Peyer's patch (tissue), 4 donors: ENCODE results near the gene TMCC3. TPM values are rescaled to one million over a fixed set of nuclear protein-coding genes. Genes with fewer than 3 reads are reported as not detected.

Source experiments
- DNase-seq, 3 donors: peaks; one replicate each; pipeline ENCODE4 v3.0.0-alpha.2; 2017 to 2019
- H3K27ac ChIP-seq, 4 donors: fragments of 200-600 bp; sonication (generic); one replicate each; pipeline ENCODE4 v1.5.1; 2016 to 2019
- H3K27me3 ChIP-seq, 2 donors: fragments of 200-600 bp; sonication (generic); one replicate each; pipeline ENCODE4 v1.5.1; 2019
- H3K36me3 ChIP-seq, 3 donors: fragments of 200-600 bp; sonication (generic); one replicate each; pipeline ENCODE4 v1.5.1; 2016 to 2019
- H3K4me1 ChIP-seq, 4 donors: fragments of 200-600 bp; sonication (generic); one replicate each; pipeline ENCODE4 v1.5.1; 2016 to 2019
- H3K4me3 ChIP-seq, 4 donors: fragments of 200-600 bp; sonication (generic); 1 replicate in 3 of 4; 2 replicates in 1 of 4; pipeline ENCODE4 v1.5.1; 2016 to 2019; ENCODE audit warnings: mild to moderate bottlenecking in 1 of 4
- H3K9me3 ChIP-seq, 4 donors: fragments of 200-600 bp; sonication (generic); one replicate each; pipeline ENCODE4 v1.5.1; 2016 to 2019; ENCODE audit warnings: mild to moderate bottlenecking in 1 of 4
- POLR2A ChIP-seq, 2 donors: fragments of 450-650 bp; IDR thresholded peaks; one replicate each; pipeline ENCODE4 v1.5.1; 2017; ENCODE audit warnings: antibody characterized with exemption in 2 of 2, mild to moderate bottlenecking in 2 of 2, moderate library complexity in 2 of 2
- total RNA-seq, 4 donors: library from RNA; depleted of rRNA; stranded (reverse); fragments of >200 nt; gene quantifications; one replicate each; pipeline ENCODE4 v1.1.0, GENCODE V29; 2016
- TF ChIP-seq, protein P1 (sequence below), 6 experiments: fragments of 450-650 bp in 4 of 6; fragments of 200-600 bp in 2 of 6; sonication (generic) in 1 of 6; IDR thresholded peaks; one replicate each; pipeline ENCODE4 v1.5.1; 2017 to 2019; ENCODE audit warnings: antibody characterized with exemption in 6 of 6, mild to moderate bottlenecking in 3 of 6, moderate library complexity in 1 of 6

The TMCC3 gene
- total RNA-seq, 4 donors from 2014 or later = 15.7 to 50.3 (median 32.1) TPM

DNA sequence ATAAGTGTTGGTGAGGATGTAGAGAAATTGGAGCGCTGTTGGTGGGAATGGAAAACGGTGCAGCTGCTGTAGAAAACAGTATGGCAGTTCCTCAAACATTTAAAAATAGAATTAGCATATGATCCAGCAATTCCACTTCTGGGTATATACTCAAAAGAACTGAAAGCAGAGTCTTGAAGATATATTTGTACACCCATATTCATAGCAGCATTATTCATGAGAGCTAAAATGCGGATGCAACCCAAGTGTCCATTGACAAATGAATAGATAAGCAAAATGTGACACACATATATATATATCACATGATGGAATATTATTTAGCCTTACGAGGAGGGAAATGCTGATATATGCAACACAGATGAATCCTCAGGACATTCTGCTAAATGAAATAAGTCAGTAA is 106.0 kb downstream of the TMCC3 start:
- TF ChIP-seq, protein P1, sequence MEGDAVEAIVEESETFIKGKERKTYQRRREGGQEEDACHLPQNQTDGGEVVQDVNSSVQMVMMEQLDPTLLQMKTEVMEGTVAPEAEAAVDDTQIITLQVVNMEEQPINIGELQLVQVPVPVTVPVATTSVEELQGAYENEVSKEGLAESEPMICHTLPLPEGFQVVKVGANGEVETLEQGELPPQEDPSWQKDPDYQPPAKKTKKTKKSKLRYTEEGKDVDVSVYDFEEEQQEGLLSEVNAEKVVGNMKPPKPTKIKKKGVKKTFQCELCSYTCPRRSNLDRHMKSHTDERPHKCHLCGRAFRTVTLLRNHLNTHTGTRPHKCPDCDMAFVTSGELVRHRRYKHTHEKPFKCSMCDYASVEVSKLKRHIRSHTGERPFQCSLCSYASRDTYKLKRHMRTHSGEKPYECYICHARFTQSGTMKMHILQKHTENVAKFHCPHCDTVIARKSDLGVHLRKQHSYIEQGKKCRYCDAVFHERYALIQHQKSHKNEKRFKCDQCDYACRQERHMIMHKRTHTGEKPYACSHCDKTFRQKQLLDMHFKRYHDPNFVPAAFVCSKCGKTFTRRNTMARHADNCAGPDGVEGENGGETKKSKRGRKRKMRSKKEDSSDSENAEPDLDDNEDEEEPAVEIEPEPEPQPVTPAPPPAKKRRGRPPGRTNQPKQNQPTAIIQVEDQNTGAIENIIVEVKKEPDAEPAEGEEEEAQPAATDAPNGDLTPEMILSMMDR (IDR thresholded peaks at IDR 0.05) = no peak
- no peak for TF ChIP-seq POLR2A (IDR thresholded peaks at IDR 0.05)
- DNase-seq = no peak
- no peaks in the 10 kb centered on the region for H3K4me1 ChIP-seq
- no peaks in the 10 kb centered on the region for H3K36me3 ChIP-seq
- no peaks in the 10 kb centered on the region for H3K27me3 ChIP-seq
- peaks cover 0 to 11% (median 0%) of the 10 kb centered on the region in 4 donors for H3K9me3 ChIP-seq
- no peak overlapping the region for H3K4me3 ChIP-seq
- H3K27ac ChIP-seq = no peak overlapping the region

DNA sequence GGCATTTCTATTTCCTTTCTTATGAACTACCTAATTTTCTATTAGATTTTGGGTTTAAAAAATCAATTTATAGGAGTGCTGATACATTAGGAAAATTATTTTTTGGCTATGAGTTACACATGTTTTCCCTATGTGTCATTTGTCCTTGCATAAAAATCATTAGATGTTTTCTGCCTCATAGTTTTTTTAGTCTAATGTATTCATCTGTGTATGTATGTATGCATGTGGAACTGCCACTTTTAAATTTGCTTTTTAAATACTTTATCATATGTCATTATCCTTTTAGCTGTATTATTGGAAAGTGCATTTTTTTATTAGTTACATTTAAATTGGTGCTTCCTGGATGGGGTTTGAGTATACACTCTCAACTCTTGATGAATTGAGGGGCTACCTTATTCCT is 112.0 kb downstream of the TMCC3 start:
- no peaks in the 10 kb centered on the region for H3K4me1 ChIP-seq
- DNase-seq = no peak
- no peak overlapping the region for H3K27ac ChIP-seq
- no peak for TF ChIP-seq POLR2A (IDR thresholded peaks at IDR 0.05)
- TF ChIP-seq, protein P1 (IDR thresholded peaks at IDR 0.05) = no peak
- H3K4me3 ChIP-seq = no peak overlapping the region
- no peaks in the 10 kb centered on the region for H3K27me3 ChIP-seq
- H3K9me3 ChIP-seq = no peaks in the 10 kb centered on the region
- no peaks in the 10 kb centered on the region for H3K36me3 ChIP-seq

DNA sequence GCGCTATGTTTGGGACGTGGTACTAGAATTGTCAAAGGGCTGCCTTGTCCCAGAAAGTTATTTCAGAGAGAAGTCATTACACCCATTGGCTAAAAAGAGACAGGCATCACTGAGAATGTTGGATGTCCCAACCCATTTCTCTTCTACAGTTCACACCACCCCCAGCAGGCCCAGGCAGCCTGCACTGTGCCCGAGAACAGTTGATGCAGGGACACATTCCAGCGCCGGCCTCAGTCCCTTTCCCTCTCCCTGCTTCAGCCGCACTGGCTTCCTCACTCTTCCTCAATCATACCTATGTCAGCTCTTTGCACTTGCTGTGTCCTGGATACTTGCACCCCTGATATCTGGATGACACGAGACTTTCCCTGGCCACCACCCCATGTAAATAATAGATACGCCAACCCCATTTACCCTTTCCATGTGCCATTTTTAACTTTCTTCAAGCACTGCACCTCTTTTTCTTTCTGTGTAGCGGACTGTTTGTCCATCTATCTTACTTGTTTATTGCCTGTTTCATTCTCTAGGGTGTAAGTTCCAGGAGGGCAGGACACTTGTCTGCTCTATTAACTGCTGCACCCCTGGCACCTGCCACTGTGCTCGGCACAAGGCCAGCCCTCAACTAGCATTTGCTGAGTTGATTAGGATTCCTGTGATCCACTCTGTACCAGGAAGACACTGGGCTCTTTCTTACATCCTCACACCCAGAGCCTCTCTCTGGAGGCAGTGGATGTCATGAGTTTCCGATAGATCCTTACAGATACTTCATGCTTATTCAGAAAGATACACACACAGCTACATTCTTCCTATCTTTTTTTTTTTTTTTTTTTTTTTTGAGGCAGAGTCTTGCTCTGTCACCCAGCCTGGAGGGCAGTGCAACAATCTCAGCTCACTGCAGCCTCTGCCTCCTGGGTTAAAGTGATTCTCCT is 114.1 kb downstream of the TMCC3 start:
- TF ChIP-seq, protein P1 (IDR thresholded peaks at IDR 0.05) = no peak
- TF ChIP-seq POLR2A (IDR thresholded peaks at IDR 0.05) = no peak
- Histone ChIP-seq H3K4me1 (no peaks in the 10 kb centered on the region), H3K36me3 (no peaks in the 10 kb centered on the region), H3K27ac (no peak overlapping the region), H3K4me3 (no peak overlapping the region), H3K27me3 (no peaks in the 10 kb centered on the region), H3K9me3 (no peaks in the 10 kb centered on the region)
- no peak for DNase-seq

DNA sequence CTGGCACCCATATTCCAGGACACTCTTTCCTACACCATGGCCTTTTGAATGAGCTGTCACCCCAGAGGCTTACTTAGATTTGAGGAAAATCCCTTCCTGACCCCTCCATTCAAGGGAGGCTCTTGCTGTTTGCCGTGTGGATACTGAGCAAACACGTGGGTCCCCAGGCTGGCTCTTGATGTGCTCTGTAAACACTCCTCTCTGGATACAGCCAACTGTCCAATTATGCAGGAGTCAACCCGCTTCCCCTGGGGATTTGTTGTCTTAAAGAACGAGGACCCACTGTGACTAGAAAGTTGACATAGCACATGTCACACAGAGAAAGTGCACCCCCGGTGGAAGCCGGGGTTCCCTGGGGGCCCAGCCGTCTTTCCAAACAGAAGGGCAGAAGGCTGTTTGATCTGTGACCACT is 114.8 kb downstream of the TMCC3 start:
- no peaks in the 10 kb centered on the region for H3K27me3 ChIP-seq
- H3K4me1 ChIP-seq = no peaks in the 10 kb centered on the region
- DNase-seq = no peak
- no peak overlapping the region for H3K4me3 ChIP-seq
- H3K36me3 ChIP-seq = no peaks in the 10 kb centered on the region
- no peak overlapping the region for H3K27ac ChIP-seq
- TF ChIP-seq, protein P1 (IDR thresholded peaks at IDR 0.05) = no peak
- TF ChIP-seq POLR2A (IDR thresholded peaks at IDR 0.05) = no peak
- H3K9me3 ChIP-seq = no peaks in the 10 kb centered on the region

DNA sequence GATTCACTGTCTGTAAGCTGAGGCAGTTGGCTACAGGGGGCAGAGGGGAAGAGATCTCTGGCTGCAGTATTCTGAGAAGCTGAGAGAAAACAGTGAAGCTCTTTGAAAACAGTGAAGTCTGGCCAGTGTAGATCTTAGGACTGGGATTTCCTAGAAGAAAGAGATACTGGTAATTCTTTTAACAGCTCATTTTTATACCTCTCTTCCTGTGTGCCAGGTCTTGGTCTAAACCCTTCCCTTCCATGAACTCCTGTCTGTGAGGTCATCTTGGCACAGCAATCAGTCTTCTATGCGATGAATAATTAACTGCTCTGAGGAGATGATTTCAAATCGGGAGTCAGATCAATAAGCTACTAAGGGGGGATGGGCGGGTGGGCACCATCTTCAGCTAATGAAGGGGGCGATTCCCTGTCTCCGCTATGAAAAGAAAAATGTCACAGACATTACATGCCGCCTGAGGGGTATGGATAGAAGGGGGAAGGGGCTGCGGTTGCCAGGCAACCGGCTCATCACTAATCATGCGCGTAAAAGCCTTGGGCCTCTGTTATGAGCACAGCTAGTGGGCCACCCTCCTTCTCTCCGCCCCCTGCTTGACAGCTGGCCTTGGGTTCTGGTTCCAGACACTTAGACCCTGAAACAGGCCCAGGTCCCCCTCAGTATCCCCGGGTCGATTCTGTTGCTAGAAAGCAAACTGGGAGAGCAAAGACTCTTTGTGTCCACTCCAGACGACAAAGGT is 115.4 kb downstream of the TMCC3 start:
- no peaks in the 10 kb centered on the region for H3K4me1 ChIP-seq
- no peak for DNase-seq
- H3K27ac ChIP-seq = no peak overlapping the region
- no peaks in the 10 kb centered on the region for H3K27me3 ChIP-seq
- no peaks in the 10 kb centered on the region for H3K36me3 ChIP-seq
- no peaks in the 10 kb centered on the region for H3K9me3 ChIP-seq
- TF ChIP-seq POLR2A (IDR thresholded peaks at IDR 0.05) = no peak
- TF ChIP-seq, protein P1 (IDR thresholded peaks at IDR 0.05) = no peak
- no peak overlapping the region for H3K4me3 ChIP-seq
